ENCODE results near the gene ATP2B3.

Gene ATP2B3

GRCh38 chrX:153494541-153495361 is 22.7 kb upstream of the ATP2B3 start, which contains the start of gene BGN:
BGN (plus strand) TSS chrX:153494980; CDS start chrX:153504632, 9,652 bp downstream.
- Histone ChIP-seq H3K79me2 (ENCODE audit: control insufficient read depth, insufficient read depth, low read length) (no peaks in the 10 kb centered on the region), H3K27ac (ENCODE audit: low read depth, low read length) (no peak within 1 kb of the TSS)

GRCh38 chrX:153495362-153495751 is 22.1 kb upstream of the ATP2B3 start:
- no peak overlapping the region for H2BK120ac ChIP-seq (ENCODE audit: low read depth, low read length)
- H3K4ac ChIP-seq (ENCODE audit: low read depth, low read length): no peak overlapping the region
- H3K4me2 ChIP-seq (ENCODE audit: low read length): no peak overlapping the region
- H4K8ac ChIP-seq (ENCODE audit: low read depth, low read length): no peak overlapping the region
- no peak overlapping the region for H3K4me3 ChIP-seq (ENCODE audit: low read length)
- peak overlapping the region; percentile 60 for H3K56ac ChIP-seq (ENCODE audit: low read length)
- no peaks in the 10 kb centered on the region for H3K79me1 ChIP-seq (ENCODE audit: low read length)
- no peak overlapping the region for H3K23ac ChIP-seq (ENCODE audit: low read length)
- H3K27me3 ChIP-seq (ENCODE audit: insufficient read depth, low read length, poor library complexity): no peaks in the 10 kb centered on the region
- H3K4me1 ChIP-seq (ENCODE audit: control insufficient read depth, low read depth, low read length): no peaks in the 10 kb centered on the region
- no peak for DNase-seq
- peak overlapping the region; percentile 49 for H3K9ac ChIP-seq (ENCODE audit: low read length)
- no peak overlapping the region for H3K18ac ChIP-seq (ENCODE audit: low read length)
- H2BK5ac ChIP-seq (ENCODE audit: low read length): no peak overlapping the region
- no peak overlapping the region for H2BK15ac ChIP-seq (replicated peaks; ENCODE audit: low read depth)
- no peak overlapping the region for H3K27ac ChIP-seq (ENCODE audit: low read depth, low read length)
- no peaks in the 10 kb centered on the region for H3K36me3 ChIP-seq (ENCODE audit: control insufficient read depth, insufficient read depth, low read length)
- no peak overlapping the region for H2AK5ac ChIP-seq (ENCODE audit: low read length)
- H4K5ac ChIP-seq (ENCODE audit: low read length): no peak overlapping the region
- H3K79me2 ChIP-seq (ENCODE audit: control insufficient read depth, insufficient read depth, low read length): no peaks in the 10 kb centered on the region
- WGBS (ENCODE audit: extremely low coverage, insufficient coverage, low lambda C conversion rate): no CpG with 5 or more reads among the region's 17 CpGs

More at GRCh38 chrX:153494541-153495361, 22.7 kb upstream of the ATP2B3 start, which contains the start of gene BGN:
- H2BK15ac ChIP-seq (replicated peaks; ENCODE audit: low read depth): no peak within 1 kb of the TSS
- H3K4me1 ChIP-seq (ENCODE audit: control insufficient read depth, low read depth, low read length): no peaks in the 10 kb centered on the region
- no peak within 1 kb of the TSS for H4K5ac ChIP-seq (ENCODE audit: low read length)
- no peaks in the 10 kb centered on the region for H3K79me1 ChIP-seq (ENCODE audit: low read length)
- WGBS (ENCODE audit: extremely low coverage, insufficient coverage, low lambda C conversion rate): no CpG with 5 or more reads among the region's 41 CpGs
- no peaks in the 10 kb centered on the region for H3K27me3 ChIP-seq (ENCODE audit: insufficient read depth, low read length, poor library complexity)
- H2BK120ac ChIP-seq (ENCODE audit: low read depth, low read length): no peak within 1 kb of the TSS
- peak within 1 kb of the TSS; percentile 13 for H3K4me2 ChIP-seq (ENCODE audit: low read length)
- no peak within 1 kb of the TSS for H3K4me3 ChIP-seq (ENCODE audit: low read length)
- no peak within 1 kb of the TSS for H4K8ac ChIP-seq (ENCODE audit: low read depth, low read length)
- no peak within 1 kb of the TSS for H2AK5ac ChIP-seq (ENCODE audit: low read length)
- peak within 1 kb of the TSS; percentile 60 for H3K56ac ChIP-seq (ENCODE audit: low read length)
- no peak within 1 kb of the TSS for H3K18ac ChIP-seq (ENCODE audit: low read length)
- H3K23ac ChIP-seq (ENCODE audit: low read length): no peak within 1 kb of the TSS
- no peak within 1 kb of the TSS for H2BK5ac ChIP-seq (ENCODE audit: low read length)
- no peaks in the 10 kb centered on the region for H3K36me3 ChIP-seq (ENCODE audit: control insufficient read depth, insufficient read depth, low read length)
- H3K4ac ChIP-seq (ENCODE audit: low read depth, low read length): no peak within 1 kb of the TSS
- DNase-seq: peak; percentile 67
- peak within 1 kb of the TSS; percentile 49 for H3K9ac ChIP-seq (ENCODE audit: low read length)

- no peak overlapping the region for H3K18ac ChIP-seq (ENCODE audit: low read length)
- H3K4me3 ChIP-seq (ENCODE audit: low read length): no peak overlapping the region
- WGBS (ENCODE audit: extremely low coverage, insufficient coverage, low lambda C conversion rate): no CpG with 5 or more reads among the region's 18 CpGs
- no peak overlapping the region for H3K4me2 ChIP-seq (ENCODE audit: low read length)
- no peak overlapping the region for H3K23ac ChIP-seq (ENCODE audit: low read length)
- no peak overlapping the region for H4K8ac ChIP-seq (ENCODE audit: low read depth, low read length)
- H3K79me2 ChIP-seq (ENCODE audit: control insufficient read depth, insufficient read depth, low read length): no peaks in the 10 kb centered on the region
- H3K27ac ChIP-seq (ENCODE audit: low read depth, low read length): no peak overlapping the region
- no peaks in the 10 kb centered on the region for H3K36me3 ChIP-seq (ENCODE audit: control insufficient read depth, insufficient read depth, low read length)
- H3K4ac ChIP-seq (ENCODE audit: low read depth, low read length): no peak overlapping the region
- no peak overlapping the region for H2BK15ac ChIP-seq (replicated peaks; ENCODE audit: low read depth)
- no peaks in the 10 kb centered on the region for H3K4me1 ChIP-seq (ENCODE audit: control insufficient read depth, low read depth, low read length)
- H2BK120ac ChIP-seq (ENCODE audit: low read depth, low read length): no peak overlapping the region
- no peaks in the 10 kb centered on the region for H3K27me3 ChIP-seq (ENCODE audit: insufficient read depth, low read length, poor library complexity)
- H2BK5ac ChIP-seq (ENCODE audit: low read length): no peak overlapping the region
- no peak for DNase-seq
- no peak overlapping the region for H4K5ac ChIP-seq (ENCODE audit: low read length)
- H3K79me1 ChIP-seq (ENCODE audit: low read length): no peaks in the 10 kb centered on the region
- no peak overlapping the region for H3K56ac ChIP-seq (ENCODE audit: low read length)
- H2AK5ac ChIP-seq (ENCODE audit: low read length): no peak overlapping the region
- H3K9ac ChIP-seq (ENCODE audit: low read length): no peak overlapping the region
Observed at GRCh38 chrX:153495903-153496589, 21.4 kb upstream of the ATP2B3 start.

GRCh38 chrX:153496590-153496959 is 20.9 kb upstream of the ATP2B3 start:
- H3K9ac ChIP-seq (ENCODE audit: low read length): no peak overlapping the region
- no peak overlapping the region for H4K8ac ChIP-seq (ENCODE audit: low read depth, low read length)
- H3K4ac ChIP-seq (ENCODE audit: low read depth, low read length): no peak overlapping the region
- H3K27me3 ChIP-seq (ENCODE audit: insufficient read depth, low read length, poor library complexity): no peaks in the 10 kb centered on the region
- H3K4me2 ChIP-seq (ENCODE audit: low read length): no peak overlapping the region
- no peak overlapping the region for H4K5ac ChIP-seq (ENCODE audit: low read length)
- no peak overlapping the region for H3K56ac ChIP-seq (ENCODE audit: low read length)
- H3K79me1 ChIP-seq (ENCODE audit: low read length): no peaks in the 10 kb centered on the region
- no peak for DNase-seq
- H2BK120ac ChIP-seq (ENCODE audit: low read depth, low read length): no peak overlapping the region
- H2AK5ac ChIP-seq (ENCODE audit: low read length): no peak overlapping the region
- H2BK5ac ChIP-seq (ENCODE audit: low read length): no peak overlapping the region
- H3K4me1 ChIP-seq (ENCODE audit: control insufficient read depth, low read depth, low read length): no peaks in the 10 kb centered on the region
- H3K4me3 ChIP-seq (ENCODE audit: low read length): no peak overlapping the region
- H3K79me2 ChIP-seq (ENCODE audit: control insufficient read depth, insufficient read depth, low read length): no peaks in the 10 kb centered on the region
- WGBS (ENCODE audit: extremely low coverage, insufficient coverage, low lambda C conversion rate): no CpG with 5 or more reads among the region's 8 CpGs
- no peak overlapping the region for H3K18ac ChIP-seq (ENCODE audit: low read length)
- no peak overlapping the region for H2BK15ac ChIP-seq (replicated peaks; ENCODE audit: low read depth)
- no peaks in the 10 kb centered on the region for H3K36me3 ChIP-seq (ENCODE audit: control insufficient read depth, insufficient read depth, low read length)
- H3K27ac ChIP-seq (ENCODE audit: low read depth, low read length): no peak overlapping the region
- no peak overlapping the region for H3K23ac ChIP-seq (ENCODE audit: low read length)

- no CpG with 5 or more reads among the region's 7 CpGs for WGBS (ENCODE audit: extremely low coverage, insufficient coverage, low lambda C conversion rate)
- Histone ChIP-seq H4K8ac (ENCODE audit: low read depth, low read length) (no peak overlapping the region), H3K4me3 (ENCODE audit: low read length) (no peak overlapping the region)
Observed at GRCh38 chrX:153498453-153498852, 19.0 kb upstream of the ATP2B3 start.

More at GRCh38 chrX:153498453-153498852, 19.0 kb upstream of the ATP2B3 start:
- Histone ChIP-seq H3K27ac (ENCODE audit: low read depth, low read length) (no peak overlapping the region), H2AK5ac (ENCODE audit: low read length) (no peak overlapping the region), H3K27me3 (ENCODE audit: insufficient read depth, low read length, poor library complexity) (no peaks in the 10 kb centered on the region), H3K56ac (ENCODE audit: low read length) (no peak overlapping the region), H3K4me2 (ENCODE audit: low read length) (no peak overlapping the region), H2BK5ac (ENCODE audit: low read length) (no peak overlapping the region), H3K79me1 (ENCODE audit: low read length) (no peaks in the 10 kb centered on the region), H3K4ac (ENCODE audit: low read depth, low read length) (no peak overlapping the region), H3K23ac (ENCODE audit: low read length) (no peak overlapping the region), H3K18ac (ENCODE audit: low read length) (no peak overlapping the region), H3K79me2 (ENCODE audit: control insufficient read depth, insufficient read depth, low read length) (no peaks in the 10 kb centered on the region), H3K36me3 (ENCODE audit: control insufficient read depth, insufficient read depth, low read length) (no peaks in the 10 kb centered on the region), H2BK15ac (replicated peaks; ENCODE audit: low read depth) (no peak overlapping the region), H4K5ac (ENCODE audit: low read length) (no peak overlapping the region), H2BK120ac (ENCODE audit: low read depth, low read length) (no peak overlapping the region), H3K4me1 (ENCODE audit: control insufficient read depth, low read depth, low read length) (no peaks in the 10 kb centered on the region), H3K9ac (ENCODE audit: low read length) (no peak overlapping the region)
- no peak for DNase-seq
